HG03025 (cell line): Measurements from ENCODE around the gene GRAMD1B.

Experiments
- ATAC-seq: cut with Tn5 transposase; IDR thresholded peaks from one replicate; pipeline ENCODE4 v1.9.1; 2021; ENCODE audit warnings: mild to moderate bottlenecking, moderate library complexity; ENCODE audit not compliant: unreplicated experiment, low FRiP score

The GRAMD1B gene

DNA sequence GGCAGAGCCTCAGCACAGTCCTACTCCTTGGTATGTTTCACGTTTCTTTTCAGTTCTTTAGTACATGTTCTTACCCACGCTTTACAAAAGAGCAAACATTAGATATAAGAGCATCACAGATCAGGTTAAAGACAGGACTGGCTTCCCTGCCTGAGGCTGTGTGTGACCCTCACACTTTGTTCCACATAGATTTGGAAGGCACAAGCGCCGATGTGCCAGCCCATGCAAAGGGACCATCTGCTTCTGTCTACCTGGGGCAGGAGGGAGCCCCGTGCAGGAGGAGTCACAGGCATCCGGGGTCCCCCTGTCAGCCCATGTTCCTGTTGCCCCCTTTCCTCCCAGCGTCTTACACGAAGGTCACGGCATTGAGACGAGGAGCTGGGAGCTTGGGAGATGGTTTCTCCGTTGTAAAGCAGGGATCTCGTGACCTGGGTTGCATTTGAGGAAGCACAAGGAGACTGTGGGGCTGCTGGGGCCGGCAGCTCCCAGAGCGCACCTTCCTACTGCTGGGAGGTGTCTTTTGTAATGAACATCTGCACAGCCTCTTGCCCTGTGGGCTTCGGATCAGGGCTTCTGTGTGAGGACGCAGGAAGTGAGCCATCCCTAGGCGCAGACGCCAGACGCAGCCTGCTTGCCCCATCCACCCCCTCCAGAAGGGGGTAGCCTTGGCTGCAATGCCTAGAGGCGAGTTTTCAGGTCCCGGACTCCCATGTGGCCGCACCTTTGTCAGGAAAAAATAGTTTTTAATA lies 151.8 kb downstream of the GRAMD1B start:
- ATAC-seq = no peak

DNA sequence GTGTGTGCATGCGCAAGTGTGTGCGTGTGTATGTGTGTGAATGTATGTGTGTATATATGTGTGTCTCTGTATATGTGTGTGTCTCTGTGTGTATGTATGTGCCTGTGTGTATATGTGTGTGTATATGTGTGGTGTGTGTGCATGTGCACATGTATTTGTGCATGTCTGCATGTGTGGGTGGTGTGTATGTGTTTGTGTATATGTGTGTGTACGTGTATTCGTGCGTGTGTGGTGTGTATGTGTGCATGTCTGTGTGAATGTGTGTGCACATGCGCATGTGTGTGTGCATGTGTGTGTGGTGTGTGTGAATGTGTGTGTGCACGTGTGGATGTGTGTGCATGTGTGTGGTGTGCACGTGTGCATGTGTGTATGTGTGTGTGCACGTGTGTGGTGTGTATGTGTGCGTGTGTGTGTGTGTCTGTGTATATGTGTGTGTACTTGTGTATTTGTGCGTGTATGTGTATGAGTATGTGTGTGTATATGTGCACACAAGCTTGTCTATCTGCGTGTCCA lies 153.0 kb downstream of the GRAMD1B start:
- ATAC-seq = no peak

DNA sequence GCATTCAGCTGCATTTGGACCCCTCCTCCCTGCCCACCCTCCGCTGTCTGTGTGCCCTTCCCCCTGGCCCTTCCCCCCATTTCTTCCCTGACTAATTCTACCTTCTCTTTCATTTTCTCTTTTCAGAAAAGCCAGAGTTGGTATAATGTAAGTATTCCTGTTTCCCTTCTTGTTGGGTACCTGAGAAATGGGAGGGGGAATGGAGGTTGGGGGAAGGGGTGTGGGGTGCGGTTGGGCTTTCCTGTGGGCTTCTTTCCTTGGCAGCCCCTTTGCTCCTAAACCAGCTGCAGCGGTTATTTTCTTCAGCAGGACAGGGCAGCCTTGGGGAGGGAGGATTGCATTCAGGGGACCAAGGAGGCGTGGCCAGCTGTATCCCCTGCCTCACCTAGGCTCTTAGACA lies 154.1 kb downstream of the GRAMD1B start:
- no peak for ATAC-seq

DNA sequence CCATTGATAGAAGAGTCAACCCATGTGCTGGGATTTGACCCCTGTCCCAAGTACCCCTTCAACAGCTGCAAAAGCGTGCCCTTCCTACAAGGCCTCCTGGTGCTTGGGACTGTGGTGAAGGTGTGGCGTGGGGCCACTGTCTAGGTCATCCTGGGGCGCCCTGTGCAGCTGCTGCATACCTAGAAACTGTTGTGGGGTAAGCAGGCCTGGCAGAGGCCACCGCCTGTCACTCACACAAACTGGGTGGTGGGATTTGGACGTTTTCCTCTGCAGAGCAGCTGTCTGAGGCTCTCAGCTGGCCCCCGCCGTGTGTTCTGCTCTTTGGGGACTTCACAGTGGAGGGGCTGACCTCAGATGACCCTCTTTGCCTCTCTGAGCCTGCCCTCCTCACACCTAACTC lies 154.7 kb downstream of the GRAMD1B start:
- no peak for ATAC-seq

DNA sequence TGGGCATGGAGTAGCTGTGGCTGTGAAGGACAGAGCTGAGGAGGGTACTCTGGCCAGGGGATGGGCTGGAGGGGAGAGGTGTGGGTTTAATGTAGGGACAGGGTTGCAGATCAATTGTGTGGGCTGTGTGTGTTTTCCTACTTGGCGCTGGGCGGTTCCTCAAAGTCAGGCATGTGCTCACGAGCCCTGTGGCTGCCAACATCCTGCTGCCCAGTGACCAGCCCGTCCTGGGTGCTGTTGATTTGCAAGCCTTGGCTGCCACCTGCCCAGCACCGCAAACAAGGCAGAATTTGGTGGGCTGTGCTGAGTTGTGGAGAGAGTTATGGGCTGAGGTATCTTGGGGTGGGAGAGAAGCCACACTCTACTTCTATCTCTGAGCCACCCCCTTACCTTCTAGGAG lies 155.1 kb downstream of the GRAMD1B start:
- ATAC-seq = no peak

DNA sequence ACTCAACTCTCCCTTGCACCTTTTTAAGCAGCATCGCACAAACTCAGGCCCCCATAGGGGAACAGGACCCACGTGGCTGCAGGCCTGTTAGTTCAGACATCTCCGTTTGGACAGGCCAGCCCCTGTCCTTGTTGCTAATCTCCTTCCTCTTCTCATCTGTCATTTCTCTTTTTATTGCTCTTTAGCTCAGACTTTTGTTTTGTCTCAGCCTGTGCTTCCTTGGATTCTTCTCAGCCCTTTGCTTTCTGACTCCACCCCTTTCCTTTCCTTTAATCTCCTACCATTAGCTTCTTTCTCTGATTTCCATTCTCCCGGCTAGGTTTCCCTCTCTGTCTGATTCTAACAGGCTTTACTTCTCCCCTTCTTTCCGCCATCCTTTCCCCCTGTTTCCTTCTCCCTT lies 155.6 kb downstream of the GRAMD1B start:
- ATAC-seq = no peak

DNA sequence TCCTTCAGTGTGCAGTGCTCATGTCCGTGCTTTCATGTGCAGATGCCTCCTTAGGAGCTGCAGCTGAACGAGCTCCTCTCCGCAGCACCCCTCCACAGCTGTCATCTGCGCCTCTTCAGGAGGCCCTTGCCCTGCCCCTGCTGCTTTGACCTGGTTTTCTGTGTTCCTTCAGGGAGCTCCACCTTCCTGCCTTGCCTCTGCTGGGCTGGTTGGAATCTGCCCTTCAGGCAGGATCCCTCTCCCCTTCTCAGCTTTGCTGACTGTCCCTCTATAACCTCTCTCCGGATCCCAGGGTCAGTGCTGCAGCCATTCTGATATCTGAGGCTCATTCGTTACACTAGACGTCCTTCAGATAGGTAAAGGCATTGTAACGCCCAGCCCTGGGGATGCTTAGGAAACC lies 156.5 kb downstream of the GRAMD1B start:
- ATAC-seq = no peak

DNA sequence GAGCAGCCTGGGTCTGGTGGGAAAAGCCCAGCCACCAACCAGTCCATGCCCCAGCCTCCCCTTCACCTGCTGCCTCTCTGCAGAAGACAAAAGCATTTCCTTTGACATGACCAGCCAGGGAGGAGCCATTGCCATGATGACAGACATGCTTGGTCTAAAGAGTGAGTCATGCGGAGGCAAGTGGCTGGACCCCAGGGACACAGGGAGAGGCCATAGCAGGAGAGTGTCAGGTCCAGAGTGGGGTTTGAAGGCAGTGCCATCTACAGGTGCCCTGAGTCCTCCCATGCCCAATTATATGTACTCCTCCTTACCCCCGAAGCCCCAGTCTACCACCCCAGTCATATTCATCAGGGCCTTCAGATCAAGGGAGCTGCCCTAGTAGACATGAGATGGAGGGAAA lies 157.0 kb downstream of the GRAMD1B start:
- no peak for ATAC-seq

DNA sequence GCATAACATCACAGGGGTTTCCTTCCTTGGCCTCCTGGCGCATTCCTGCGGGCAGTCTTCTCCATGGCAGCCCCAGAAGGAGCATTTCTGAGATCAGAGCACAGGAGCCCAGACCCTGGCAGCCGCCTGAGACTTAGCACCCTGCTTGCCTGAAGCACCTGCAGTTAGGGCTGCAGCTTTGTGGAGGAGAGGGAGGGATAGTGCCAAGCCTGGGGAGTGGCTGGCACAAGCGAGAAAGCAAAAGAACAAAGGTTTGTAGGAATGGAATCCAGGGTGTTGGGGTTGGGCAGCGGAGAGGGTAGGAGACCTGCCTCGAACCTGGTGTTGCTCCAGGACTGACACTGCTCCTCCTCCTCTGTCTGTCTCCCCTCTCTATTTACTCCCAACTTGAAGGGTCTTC lies 157.5 kb downstream of the GRAMD1B start:
- ATAC-seq = no peak

DNA sequence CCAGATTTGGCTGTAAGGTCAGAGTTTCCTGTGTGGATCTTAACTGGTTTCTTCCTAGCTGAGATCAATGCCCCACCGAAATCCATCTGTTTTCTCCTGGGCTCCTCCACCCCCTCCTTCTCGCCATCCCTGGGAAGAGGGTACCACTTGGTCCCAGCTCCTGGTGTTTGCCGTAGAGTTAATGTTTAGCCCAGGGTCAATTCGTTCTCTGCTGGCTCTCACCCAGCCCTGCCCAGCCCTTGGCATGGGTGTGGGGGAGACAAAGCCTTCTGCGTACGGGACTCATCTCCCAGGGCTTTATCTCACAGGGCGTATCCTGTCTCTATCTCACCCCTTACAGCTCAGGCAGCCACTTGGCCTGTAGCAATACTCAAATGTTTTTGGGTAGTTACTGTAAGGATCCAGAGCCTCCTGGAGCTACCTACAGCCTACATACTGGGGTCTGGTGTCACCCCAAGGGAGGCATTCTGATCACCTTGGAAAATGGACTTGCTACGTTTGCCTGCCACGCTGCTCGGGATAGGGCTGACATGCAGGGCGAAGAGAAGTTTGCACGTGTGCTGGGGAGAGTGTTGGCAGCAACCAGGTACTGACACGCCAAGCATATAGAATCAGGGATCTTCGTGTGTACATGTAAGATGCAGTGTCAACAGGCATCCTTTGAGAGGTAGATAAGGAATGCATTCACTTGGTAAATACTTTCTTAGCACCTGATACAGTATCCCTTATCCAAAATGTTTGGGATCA lies 158.2 kb downstream of the GRAMD1B start:
- no peak for ATAC-seq

DNA sequence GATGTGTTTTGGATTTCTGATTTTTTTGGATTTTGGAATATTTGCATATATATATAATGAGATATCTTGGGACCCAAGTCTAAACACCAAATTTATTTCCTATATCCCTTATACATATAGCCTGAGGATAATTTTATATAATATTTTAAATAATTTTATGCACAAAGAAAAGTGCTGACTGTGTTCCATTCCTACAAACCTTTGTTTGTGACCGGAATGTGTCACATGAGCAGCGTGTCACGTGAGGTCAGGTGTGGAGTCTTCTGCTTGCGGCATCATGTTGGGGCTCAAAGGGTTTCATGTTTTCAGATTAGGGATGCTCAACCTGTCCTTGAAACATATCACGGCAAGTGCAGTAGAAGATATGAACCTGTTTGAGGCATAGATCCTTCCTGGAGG lies 158.8 kb downstream of the GRAMD1B start:
- ATAC-seq = no peak

DNA sequence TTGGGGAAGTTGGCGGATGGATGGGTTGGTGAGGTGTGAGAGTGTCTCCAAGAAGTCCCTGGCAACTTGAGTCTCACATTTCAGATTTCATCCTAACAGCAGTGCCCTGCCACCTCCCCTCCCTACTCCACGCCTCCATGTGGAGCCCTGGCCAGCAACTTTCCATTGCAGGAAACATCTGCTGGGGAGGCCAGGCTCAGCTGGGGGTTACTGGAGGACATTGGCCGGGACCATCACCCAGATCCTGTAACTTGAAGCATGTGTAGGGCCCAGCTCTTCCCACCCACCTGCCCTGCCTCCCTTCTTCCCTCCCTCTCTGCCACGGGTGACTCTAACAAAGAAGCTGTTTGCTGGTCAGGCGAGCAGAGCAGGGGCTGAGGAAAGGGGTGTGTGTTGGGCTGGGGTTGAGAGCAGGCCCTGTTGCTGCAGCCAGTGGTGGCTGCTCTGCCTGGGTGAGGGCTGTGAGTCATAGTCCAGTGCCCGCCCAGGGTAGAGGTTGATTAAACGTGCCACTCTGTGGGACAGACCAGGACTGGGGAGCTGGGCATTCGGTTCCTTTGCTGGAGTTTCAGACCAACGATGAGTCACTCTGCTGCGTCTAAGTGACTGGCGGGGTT lies 160.3 kb downstream of the GRAMD1B start:
- no peak for ATAC-seq

DNA sequence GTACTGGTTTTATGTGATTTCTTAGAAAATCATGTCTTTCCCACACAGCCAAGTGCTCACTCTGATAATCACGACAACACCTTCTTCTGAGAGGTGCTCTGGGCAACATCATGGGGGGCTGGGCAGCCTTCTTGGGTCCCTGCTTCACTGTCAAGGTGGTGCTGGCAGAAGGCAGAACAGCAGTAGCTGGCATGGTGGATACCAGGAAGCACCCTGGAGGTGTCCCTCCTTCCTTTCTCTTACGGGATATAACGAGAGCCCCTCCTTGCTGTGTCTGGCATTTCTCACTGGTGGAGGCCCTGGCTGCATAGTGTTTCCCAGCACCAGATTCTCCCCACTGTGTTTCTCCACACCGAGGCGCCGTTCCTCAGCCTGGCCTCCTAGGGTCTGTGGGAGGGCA lies 163.5 kb downstream of the GRAMD1B start:
- ATAC-seq = no peak

DNA sequence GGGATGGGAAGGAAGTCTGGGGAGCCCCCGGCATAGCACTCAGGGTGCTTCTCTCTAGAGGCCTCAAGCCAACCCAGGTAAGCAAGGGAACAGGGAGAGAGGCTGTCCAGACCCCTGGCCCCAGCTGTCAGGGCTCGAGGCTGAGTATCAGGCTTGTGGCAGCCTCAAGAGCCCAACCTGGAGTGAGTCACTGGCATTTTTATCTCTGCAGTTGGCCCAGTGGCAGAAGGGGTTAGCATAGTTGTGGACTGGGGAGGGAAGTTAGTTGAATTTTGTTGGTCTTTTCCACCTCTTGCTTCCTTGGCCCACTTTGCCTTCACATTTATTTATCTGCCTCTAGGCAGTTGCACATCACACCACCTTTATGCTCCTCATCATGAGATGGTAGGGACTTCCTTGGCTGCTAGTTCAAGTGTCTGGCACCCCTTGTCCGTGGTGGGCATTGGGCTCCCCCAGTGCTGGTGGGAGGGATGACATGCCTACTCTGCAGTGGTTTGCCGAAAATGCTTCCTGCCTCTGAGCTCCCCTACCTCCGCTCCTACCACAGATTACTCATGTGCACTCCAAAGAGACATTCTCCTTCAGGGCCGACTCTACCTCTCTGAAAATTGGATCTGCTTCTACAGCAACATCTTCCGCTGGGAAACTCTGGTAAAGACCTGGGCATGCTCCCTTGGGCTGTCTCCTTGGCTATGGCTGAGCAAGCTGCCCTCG lies 164.3 kb downstream of the GRAMD1B start:
- no peak for ATAC-seq

DNA sequence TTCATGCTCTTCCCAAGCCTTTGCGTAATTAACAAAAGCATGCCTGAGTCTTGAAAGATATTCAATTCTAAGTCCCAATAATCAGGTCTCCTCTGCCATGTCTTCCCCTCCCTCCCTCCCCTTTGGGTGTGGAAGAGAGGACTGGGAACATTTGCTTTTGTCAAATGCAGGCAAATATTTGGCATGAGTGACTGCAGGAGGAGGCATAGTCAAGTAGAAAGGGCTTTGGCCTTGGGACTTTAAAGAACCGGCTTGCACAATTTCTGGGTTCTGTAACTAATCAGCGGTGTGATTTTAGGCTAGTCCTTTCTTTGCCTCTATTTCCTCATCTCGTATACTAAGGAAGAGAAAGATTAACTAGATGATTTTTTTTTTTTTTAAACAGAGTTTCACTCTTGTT lies 164.9 kb downstream of the GRAMD1B start:
- no peak for ATAC-seq

DNA sequence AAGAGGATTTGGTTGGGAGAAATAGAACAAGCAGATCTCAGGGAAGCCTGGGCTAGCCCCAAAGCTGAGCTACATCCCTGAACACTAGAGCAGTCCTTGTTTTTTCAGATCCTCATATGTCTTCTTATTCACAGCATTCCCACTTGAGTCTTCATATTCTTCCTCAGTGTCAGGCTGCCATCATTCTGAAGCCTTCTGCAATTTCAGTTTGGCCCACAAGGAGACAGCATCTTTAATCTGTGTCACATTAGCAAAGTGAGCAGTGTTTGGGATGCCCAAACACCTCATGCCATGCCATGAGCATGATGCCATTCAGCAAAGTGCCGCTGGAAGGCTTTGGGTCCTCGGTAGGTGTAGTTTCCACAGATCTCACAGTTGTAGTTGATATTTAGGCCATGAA lies 167.8 kb downstream of the GRAMD1B start:
- ATAC-seq = no peak

DNA sequence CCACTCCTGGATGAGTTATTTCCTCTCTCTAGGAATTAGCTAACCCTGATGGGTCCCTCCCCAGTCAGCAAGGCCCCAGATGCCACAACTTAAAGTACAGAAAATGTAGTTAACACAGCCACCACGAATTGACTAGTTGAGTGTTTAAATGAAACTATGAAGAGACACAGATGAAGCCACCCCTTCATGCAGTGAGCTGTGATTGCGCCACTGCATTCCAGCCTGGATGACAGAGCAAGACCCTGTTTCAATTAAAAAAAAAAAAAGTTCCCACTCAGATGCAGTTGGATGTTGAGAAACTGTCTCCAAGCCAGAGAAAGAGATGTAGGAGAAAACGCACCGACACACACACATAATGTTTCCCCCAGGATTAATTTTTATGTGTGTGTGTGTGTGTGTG lies 171.1 kb downstream of the GRAMD1B start:
- no peak for ATAC-seq

DNA sequence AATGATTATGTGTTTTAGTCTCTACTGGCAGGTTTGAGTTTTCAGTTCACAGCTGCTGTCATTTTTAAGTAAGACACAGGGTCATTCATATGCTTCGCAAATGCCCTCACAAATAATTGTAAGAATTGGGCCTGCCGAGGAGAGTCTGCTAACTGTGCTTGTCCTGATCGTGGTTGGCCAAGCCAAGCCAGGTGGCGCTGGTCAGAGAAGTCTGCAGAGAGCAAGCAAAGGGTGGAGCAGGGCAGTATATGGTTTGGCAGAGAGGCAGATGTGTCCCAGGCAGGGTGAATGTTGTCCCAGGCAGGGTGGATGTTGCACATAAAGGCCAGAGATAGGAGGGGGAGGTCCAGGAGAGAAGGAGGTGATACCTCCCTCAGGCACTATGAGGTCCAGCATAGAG lies 171.7 kb downstream of the GRAMD1B start:
- ATAC-seq = no peak

DNA sequence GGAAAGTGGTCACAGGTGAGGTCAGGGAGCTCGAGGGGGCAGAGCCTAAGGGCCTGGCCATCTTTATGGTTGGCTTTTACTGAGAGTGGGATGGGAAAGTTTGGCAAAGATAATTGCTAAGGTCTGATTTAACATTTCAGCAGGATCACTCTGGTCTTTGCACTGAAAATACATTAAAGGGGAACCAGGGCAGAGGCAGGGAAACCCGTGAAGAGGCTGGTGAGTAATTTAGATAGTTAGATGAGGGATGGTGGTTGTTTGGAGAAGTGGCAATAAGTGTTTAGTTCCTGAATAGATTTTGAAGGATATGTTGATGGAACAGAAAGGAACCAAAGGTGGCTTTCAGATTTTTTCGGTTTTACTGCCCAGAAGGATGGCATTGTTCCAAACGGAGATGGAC lies 173.6 kb downstream of the GRAMD1B start:
- ATAC-seq = no peak

DNA sequence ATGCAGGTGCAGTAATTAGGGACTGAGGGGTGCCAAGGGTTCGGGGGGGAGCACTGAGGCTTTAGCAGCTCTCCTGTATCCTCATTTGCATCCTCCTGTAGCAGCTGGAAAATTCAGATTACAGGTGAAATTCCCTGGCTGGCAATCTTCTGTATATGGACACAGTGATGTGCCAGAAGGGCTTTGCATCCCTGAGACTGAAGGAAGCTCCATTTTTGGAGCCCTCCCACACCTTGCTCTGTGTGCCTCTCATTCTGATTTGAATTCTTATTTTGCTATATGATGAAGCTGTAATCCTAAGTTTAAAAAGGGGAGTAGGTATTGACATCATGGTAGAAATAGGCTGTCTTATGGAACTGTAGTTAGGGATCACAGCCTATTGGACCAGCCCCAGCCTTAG lies 177.7 kb downstream of the GRAMD1B start:
- no peak for ATAC-seq

DNA sequence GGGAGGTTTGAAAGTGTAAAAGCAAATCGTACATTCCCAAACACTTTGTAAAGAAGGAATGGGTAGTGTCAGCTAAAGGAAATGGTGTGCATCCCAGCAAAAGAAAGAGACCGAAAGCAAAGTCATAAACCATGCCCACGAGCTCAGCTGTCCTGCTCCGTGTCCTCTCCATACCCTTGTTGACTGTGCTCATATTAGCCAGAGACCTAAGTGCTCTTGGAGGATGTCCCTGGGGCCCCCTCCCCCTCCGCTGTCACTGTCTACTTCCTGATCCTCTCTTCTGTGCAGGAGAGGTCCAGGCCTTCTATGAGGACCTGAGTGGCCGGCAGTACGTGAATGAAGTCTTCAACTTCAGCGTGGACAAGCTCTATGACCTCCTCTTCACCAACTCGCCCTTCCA lies 178.3 kb downstream of the GRAMD1B start:
- no peak for ATAC-seq
